ENCODE measurements around the gene GBGT1. TPM values are rescaled to one million over a fixed set of nuclear protein-coding genes. Genes with fewer than 3 reads are reported as not detected.

GBGT1 gene
- total and polyA plus RNA-seq, 9 of the 15 experiments (the other 6 are each of a cell fraction or from before 2014, with no cell fraction given), result 0.55 to 25.8 (median 13.7) TPM

GRCh38 chr9:133163504-133164172, at the start of gene GBGT1 (continued):
- TF ChIP-seq VEZF1 (CRISPR knock-in tag; IDR thresholded peaks at IDR 0.05) (peak; percentile 60), CEBPZ (IDR thresholded peaks at IDR 0.05; ENCODE audit: borderline replicate concordance, low read depth, low read length) (no peak), STAT5A (IDR thresholded peaks at IDR 0.05; ENCODE audit: borderline replicate concordance, low read length) (no peak), POLR3G (IDR thresholded peaks at IDR 0.05; ENCODE audit: extremely low read depth, insufficient read length, insufficient replicate concordance) (no peak), RFX5 (IDR thresholded peaks at IDR 0.05; ENCODE audit: low read depth, low read length) (no peak), SMAD3 (CRISPR knock-in tag; conservative IDR thresholded peaks at IDR 0.05) (no peak), NRF1 (conservative IDR thresholded peaks at IDR 0.05 in 1 of 2, IDR thresholded peaks at IDR 0.05 in 1 of 2) (peak; percentile 70 to 73), ZNF318 (IDR thresholded peaks at IDR 0.05; ENCODE audit: borderline replicate concordance in 1 of 2, low read depth in 1 of 2) (no peak), NR0B1 (IDR thresholded peaks at IDR 0.05; ENCODE audit: partially characterized antibody) (no peak), ZNF121 (CRISPR knock-in tag; conservative IDR thresholded peaks at IDR 0.05) (no peak), RBFOX2 (IDR thresholded peaks at IDR 0.05; ENCODE audit: low read depth, low read length) (peak; percentile 86), TGIF2 (CRISPR knock-in tag; IDR thresholded peaks at IDR 0.05) (peak; percentile 89; the same call in 1 of the 2 replicates)

All from K562 (cell line).